NCI-H1417 treated with DMSO at 0.1 percent for 48 hours (cell line): ENCODE measurements around the gene SP9.
"Not testable (repeated sequence)": the region's sequence is repeated elsewhere in the genome, so short reads cannot be mapped to it uniquely, and the experiment has no call there.

Experiments
- DNase-seq: peaks from one replicate; lab custom pipeline; 2025; lab: John Stamatoyannopoulos, UW

SP9 gene

GRCh38 chr2:174344716-174345461, 10.1 kb downstream of the SP9 start:
- no peak for DNase-seq

- DNase-seq: no peak
Measured at GRCh38 chr2:174350018-174350417, 15.3 kb downstream of the SP9 start.

GRCh38 chr2:174350593-174351181, 15.9 kb downstream of the SP9 start:
- no peak for DNase-seq

- no peak for DNase-seq
Measured at GRCh38 chr2:174353004-174353403, 18.2 kb downstream of the SP9 start.

- no peak for DNase-seq
Measured at GRCh38 chr2:174356347-174356746, 21.6 kb downstream of the SP9 start.

GRCh38 chr2:174359663-174360062, 24.9 kb downstream of the SP9 start:
- DNase-seq: not testable (repeated sequence)

GRCh38 chr2:174362949-174363348, 28.2 kb downstream of the SP9 start:
- no peak for DNase-seq

- DNase-seq: not testable (repeated sequence)
Measured at GRCh38 chr2:174363492-174364225, 28.9 kb downstream of the SP9 start.

- DNase-seq: no peak
Measured at GRCh38 chr2:174364628-174365027, 29.9 kb downstream of the SP9 start.

GRCh38 chr2:174365571-174365970, 30.8 kb downstream of the SP9 start:
- DNase-seq: no peak

- no peak for DNase-seq
Measured at GRCh38 chr2:174368691-174369090, 33.9 kb downstream of the SP9 start.

- no peak for DNase-seq
Measured at GRCh38 chr2:174376967-174377366, 42.2 kb downstream of the SP9 start.

GRCh38 chr2:174383796-174384195, 49.0 kb downstream of the SP9 start:
- no peak for DNase-seq

- no peak for DNase-seq
Measured at GRCh38 chr2:174385201-174385600, 50.4 kb downstream of the SP9 start.
